Neural progenitor cell (in vitro differentiated cells): ENCODE measurements around the gene AGO3. TPM values are rescaled to one million over a fixed set of nuclear protein-coding genes. Genes with fewer than 3 reads are reported as not detected.

Experiments used
- DNase-seq: peaks from one replicate; pipeline ENCODE4 v3.0.0-alpha.2; 2016; ENCODE audit warnings: low spot score
- H2AFZ ChIP-seq: fragments of 200-600 bp; sonication (generic); replicated peaks from 2 replicates; pipeline ENCODE4 v1.6.1; 2016; ENCODE audit warnings: antibody characterized with exemption
- H3F3A ChIP-seq: fragments of 200-600 bp; sonication (generic); 2 replicates; pipeline ENCODE4 v1.6.1; 2016; ENCODE audit warnings: antibody characterized with exemption, low read depth
- H3K27ac ChIP-seq: fragments of 200-600 bp; sonication (generic); 2 replicates; pipeline ENCODE4 v1.5.1; 2016; ENCODE audit warnings: mild to moderate bottlenecking
- H3K27me3 ChIP-seq: fragments of 200-600 bp; sonication (generic); 2 replicates; pipeline ENCODE4 v1.6.1; 2016; ENCODE audit warnings: mild to moderate bottlenecking, moderate library complexity
- H3K36me3 ChIP-seq: fragments of 200-600 bp; sonication (generic); 2 replicates; pipeline ENCODE4 v1.5.1; 2016
- H3K4me1 ChIP-seq: fragments of 200-600 bp; sonication (generic); 2 replicates; pipeline ENCODE4 v1.6.1; 2016; ENCODE audit warnings: mixed run types
- H3K4me2 ChIP-seq: fragments of 200-600 bp; sonication (generic); 2 replicates; pipeline ENCODE4 v1.6.1; 2016
- H3K4me3 ChIP-seq: fragments of 200-600 bp; sonication (generic); 2 replicates; pipeline ENCODE4 v1.5.1; 2016
- H3K79me2 ChIP-seq: fragments of 200-600 bp; sonication (generic); 2 replicates; pipeline ENCODE4 v1.6.1; 2016; ENCODE audit warnings: low read depth
- H3K9ac ChIP-seq: fragments of 200-600 bp; sonication (generic); 2 replicates; pipeline ENCODE4 v1.6.1; 2016
- H3K9me3 ChIP-seq: fragments of 200-600 bp; sonication (generic); 2 replicates; pipeline ENCODE4 v1.5.1; 2016; ENCODE audit warnings: low read depth
- H4K20me1 ChIP-seq: fragments of 200-600 bp; sonication (generic); 2 replicates; pipeline ENCODE4 v1.6.1; 2016; ENCODE audit warnings: low read depth
- H3K27ac Mint-ChIP-seq: 3 replicates; pipeline ENCODE4 v1.8.0; 2021; ENCODE audit warnings: mixed read lengths
- H3K27me3 Mint-ChIP-seq: 2 replicates; pipeline ENCODE4 v1.8.0; 2022; ENCODE audit warnings: low read depth, mild to moderate bottlenecking, inconsistent platforms, moderate library complexity, mixed read lengths; ENCODE audit not compliant: insufficient read depth
- H3K36me3 Mint-ChIP-seq: 3 replicates; pipeline ENCODE4 v1.8.0; 2021; ENCODE audit warnings: mixed read lengths
- H3K4me1 Mint-ChIP-seq: 3 replicates; pipeline ENCODE4 v1.8.0; 2021; ENCODE audit warnings: mixed read lengths
- H3K4me3 Mint-ChIP-seq: 3 replicates; pipeline ENCODE4 v1.8.0; 2021; ENCODE audit warnings: mild to moderate bottlenecking, moderate library complexity, mixed read lengths
- H3K9me3 Mint-ChIP-seq: 3 replicates; pipeline ENCODE4 v1.8.0; 2020; ENCODE audit warnings: mixed read lengths
- CTCF ChIP-seq: fragments of 200-600 bp; sonication (generic); IDR thresholded peaks from 2 replicates; pipeline ENCODE4 v1.5.1; 2017; ENCODE audit warnings: antibody characterized with exemption, mild to moderate bottlenecking
- EZH2 ChIP-seq: fragments of 200-600 bp; sonication (generic); IDR thresholded peaks from 2 replicates; pipeline ENCODE4 v1.6.1; 2017; ENCODE audit warnings: antibody characterized with exemption, mild to moderate bottlenecking, moderate library complexity
- EZH2phosphoT487 ChIP-seq: fragments of 200-600 bp; sonication (generic); IDR thresholded peaks from 2 replicates; pipeline ENCODE4 v1.6.1; 2017; ENCODE audit warnings: antibody characterized with exemption
- total RNA-seq: library from RNA; depleted of rRNA; stranded (reverse); fragments of >200 nt; gene quantifications from 2 replicates; pipeline ENCODE4 v1.2.3, GENCODE V29; 2015; ENCODE audit warnings: low replicate concordance

AGO3 gene
- total RNA-seq, 1 donor from 2014 or later = 45.2 TPM

GRCh38 chr1:36093226-36093625 is 162.3 kb downstream of the AGO3 start:
- peaks cover 13% of the 10 kb centered on the region for H3K36me3 Mint-ChIP-seq
- H3K9me3 ChIP-seq = no peaks in the 10 kb centered on the region
- no peak for TF ChIP-seq EZH2
- TF ChIP-seq EZH2phosphoT487 = no peak
- no peak for TF ChIP-seq CTCF
- H3K9ac ChIP-seq = no peak overlapping the region
- peaks cover 20% of the 10 kb centered on the region for H3F3A ChIP-seq
- H3K4me1 ChIP-seq = peaks cover 3% of the 10 kb centered on the region
- DNase-seq = no peak
- peaks cover 2% of the 10 kb centered on the region for H3K27me3 Mint-ChIP-seq
- no peak overlapping the region for H3K27ac ChIP-seq
- H3K4me2 ChIP-seq = no peak overlapping the region
- H3K36me3 ChIP-seq = no peaks in the 10 kb centered on the region
- H3K9me3 Mint-ChIP-seq = no peaks in the 10 kb centered on the region
- H3K4me1 Mint-ChIP-seq = peaks cover 11% of the 10 kb centered on the region
- H3K79me2 ChIP-seq = peaks cover 22% of the 10 kb centered on the region
- no peak overlapping the region for H3K27ac Mint-ChIP-seq
- peaks cover 10% of the 10 kb centered on the region for H4K20me1 ChIP-seq
- H2AFZ ChIP-seq = no peak overlapping the region
- no peaks in the 10 kb centered on the region for H3K27me3 ChIP-seq
- H3K4me3 Mint-ChIP-seq = no peak overlapping the region
- no peak overlapping the region for H3K4me3 ChIP-seq

GRCh38 chr1:36093929-36094328 is 163.0 kb downstream of the AGO3 start:
- H3K4me3 Mint-ChIP-seq = no peak overlapping the region
- peaks cover 10% of the 10 kb centered on the region for H4K20me1 ChIP-seq
- no peaks in the 10 kb centered on the region for H3K27me3 ChIP-seq
- H3K4me2 ChIP-seq = no peak overlapping the region
- H3K27ac ChIP-seq = no peak overlapping the region
- no peak for DNase-seq
- H3K9me3 Mint-ChIP-seq = no peaks in the 10 kb centered on the region
- H3F3A ChIP-seq = peaks cover 20% of the 10 kb centered on the region
- no peak overlapping the region for H3K9ac ChIP-seq
- no peak overlapping the region for H2AFZ ChIP-seq
- H3K27ac Mint-ChIP-seq = no peak overlapping the region
- no peaks in the 10 kb centered on the region for H3K9me3 ChIP-seq
- no peaks in the 10 kb centered on the region for H3K36me3 ChIP-seq
- H3K4me3 ChIP-seq = no peak overlapping the region
- peaks cover 2% of the 10 kb centered on the region for H3K27me3 Mint-ChIP-seq
- H3K4me1 ChIP-seq = peaks cover 3% of the 10 kb centered on the region
- H3K79me2 ChIP-seq = peaks cover 21% of the 10 kb centered on the region
- H3K4me1 Mint-ChIP-seq = peaks cover 11% of the 10 kb centered on the region
- TF ChIP-seq EZH2phosphoT487 (no peak), CTCF (no peak), EZH2 (no peak)
- peaks cover 13% of the 10 kb centered on the region for H3K36me3 Mint-ChIP-seq

- no peak overlapping the region for H3K27ac Mint-ChIP-seq
- peaks cover 2% of the 10 kb centered on the region for H3K4me1 ChIP-seq
- H3K27ac ChIP-seq = no peak overlapping the region
Observed at GRCh38 chr1:36094621-36095061, 163.7 kb downstream of the AGO3 start.

More at GRCh38 chr1:36094621-36095061, 163.7 kb downstream of the AGO3 start:
- no peak overlapping the region for H2AFZ ChIP-seq
- H3K4me3 ChIP-seq = no peak overlapping the region
- peaks cover 14% of the 10 kb centered on the region for H3K79me2 ChIP-seq
- H3K9ac ChIP-seq = no peak overlapping the region
- H4K20me1 ChIP-seq = peaks cover 5% of the 10 kb centered on the region
- Mint-ChIP-seq H3K27me3 (no peaks in the 10 kb centered on the region), H3K4me1 (peaks cover 6% of the 10 kb centered on the region), H3K36me3 (peaks cover 10% of the 10 kb centered on the region), H3K9me3 (no peaks in the 10 kb centered on the region), H3K4me3 (no peak overlapping the region)
- no peaks in the 10 kb centered on the region for H3K9me3 ChIP-seq
- no peak for TF ChIP-seq EZH2phosphoT487
- TF ChIP-seq EZH2 = no peak
- no peak for TF ChIP-seq CTCF
- no peak overlapping the region for H3K4me2 ChIP-seq
- H3K36me3 ChIP-seq = no peaks in the 10 kb centered on the region
- DNase-seq = no peak
- H3K27me3 ChIP-seq = no peaks in the 10 kb centered on the region
- peaks cover 20% of the 10 kb centered on the region for H3F3A ChIP-seq
